ENCODE measurements around the gene EIF4G1.

GRCh38 chr3:184341925-184342324 is 27.5 kb downstream of the EIF4G1 start:
- TF ChIP-seq POLR2A (IDR thresholded peaks at IDR 0.05; ENCODE audit: control extremely low read depth in 1 of 2, low read depth in 2 of 2, low read length in 2 of 2) (no peak), RBBP5 (IDR thresholded peaks at IDR 0.05; ENCODE audit: borderline replicate concordance, low read depth, low read length) (no peak), POLR2AphosphoS5 (IDR thresholded peaks at IDR 0.05; ENCODE audit: low read depth, low read length) (no peak), SP4 (IDR thresholded peaks at IDR 0.05; ENCODE audit: low read length) (no peak), EZH2 (IDR thresholded peaks at IDR 0.05; ENCODE audit: low read depth, low read length, severe bottlenecking) (no peak), SIX5 (IDR thresholded peaks at IDR 0.05; ENCODE audit: low read depth, low read length) (no peak)
- TF ChIP-seq, protein P1, sequence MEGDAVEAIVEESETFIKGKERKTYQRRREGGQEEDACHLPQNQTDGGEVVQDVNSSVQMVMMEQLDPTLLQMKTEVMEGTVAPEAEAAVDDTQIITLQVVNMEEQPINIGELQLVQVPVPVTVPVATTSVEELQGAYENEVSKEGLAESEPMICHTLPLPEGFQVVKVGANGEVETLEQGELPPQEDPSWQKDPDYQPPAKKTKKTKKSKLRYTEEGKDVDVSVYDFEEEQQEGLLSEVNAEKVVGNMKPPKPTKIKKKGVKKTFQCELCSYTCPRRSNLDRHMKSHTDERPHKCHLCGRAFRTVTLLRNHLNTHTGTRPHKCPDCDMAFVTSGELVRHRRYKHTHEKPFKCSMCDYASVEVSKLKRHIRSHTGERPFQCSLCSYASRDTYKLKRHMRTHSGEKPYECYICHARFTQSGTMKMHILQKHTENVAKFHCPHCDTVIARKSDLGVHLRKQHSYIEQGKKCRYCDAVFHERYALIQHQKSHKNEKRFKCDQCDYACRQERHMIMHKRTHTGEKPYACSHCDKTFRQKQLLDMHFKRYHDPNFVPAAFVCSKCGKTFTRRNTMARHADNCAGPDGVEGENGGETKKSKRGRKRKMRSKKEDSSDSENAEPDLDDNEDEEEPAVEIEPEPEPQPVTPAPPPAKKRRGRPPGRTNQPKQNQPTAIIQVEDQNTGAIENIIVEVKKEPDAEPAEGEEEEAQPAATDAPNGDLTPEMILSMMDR (IDR thresholded peaks at IDR 0.05; ENCODE audit: control extremely low read depth in 1 of 3, insufficient read depth in 1 of 3, low read depth in 1 of 3, low read length in 3 of 3), result no peak

Measured in H1 (cell line).